ENCODE measurements around the gene PLXNB1. TPM values are rescaled to one million over a fixed set of nuclear protein-coding genes. Genes with fewer than 3 reads are reported as not detected.
A peak's percentile ranks its signal among the peaks of the same experiment; 100 is the strongest.
"Not testable (repeated sequence)": the region's sequence is repeated elsewhere in the genome, so short reads cannot be mapped to it uniquely, and the experiment has no call there.

PLXNB1 gene
- polyA plus RNA-seq, 1 donor: 121 TPM

DNA sequence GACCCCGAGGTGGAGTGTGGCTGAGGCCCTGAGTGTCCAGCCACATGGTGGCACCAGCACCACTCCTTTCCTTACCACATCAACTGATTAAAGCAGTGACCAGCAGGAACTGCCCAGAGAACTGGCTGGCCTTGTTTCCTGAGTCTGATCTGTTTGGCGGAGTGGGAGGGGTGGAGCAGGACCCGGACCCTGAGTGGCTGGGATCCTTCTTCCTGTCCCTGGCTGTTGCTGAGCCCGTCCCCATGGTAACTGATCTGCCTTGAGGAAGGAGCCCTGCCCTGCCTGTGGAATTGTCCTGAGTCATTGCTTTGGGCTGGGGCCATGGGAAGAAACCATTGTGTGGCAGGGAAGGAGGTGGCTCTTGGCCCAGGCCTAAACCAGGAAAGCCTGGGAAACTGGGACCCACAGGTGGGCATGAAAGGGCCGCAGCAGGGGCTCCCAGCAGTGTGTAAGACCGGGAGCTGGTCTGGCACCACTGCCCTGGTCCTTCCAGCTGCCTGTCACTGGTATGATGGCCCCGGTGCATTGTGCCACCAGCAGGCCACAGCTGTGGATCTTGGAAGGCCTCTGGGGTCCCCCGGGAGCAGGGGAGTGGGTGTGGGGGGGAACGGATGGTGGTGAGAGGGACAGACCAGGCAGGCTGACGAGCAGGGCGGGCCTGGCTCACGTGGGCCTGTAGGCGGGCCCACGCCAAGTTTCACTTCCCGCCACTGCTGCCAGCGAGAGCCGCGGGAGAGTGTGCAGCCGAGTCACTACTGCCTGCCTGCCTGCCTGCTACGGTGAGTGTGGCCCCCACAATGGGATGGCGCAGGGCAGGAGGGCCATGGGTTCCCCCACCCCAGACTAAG, 35.9 kb upstream of the PLXNB1 start:
- Histone ChIP-seq H3K27ac (ENCODE audit: low read length) (peak overlapping the region; percentile 99), H3K36me3 (ENCODE audit: control insufficient read depth, insufficient read depth, low read length) (peaks cover 48% of the 10 kb centered on the region), H3K9me3 (ENCODE audit: control insufficient read depth, low read depth, low read length) (no peaks in the 10 kb centered on the region), H3K4me1 (ENCODE audit: control insufficient read depth, insufficient read depth, low read length) (peaks cover 53% of the 10 kb centered on the region), H3K4me3 (ENCODE audit: low read length) (peak overlapping the region; percentile 45), H3K27me3 (ENCODE audit: control insufficient read depth, insufficient read depth, low read length) (no peaks in the 10 kb centered on the region)
- DNase-seq: peak; percentile 98
- no CpG with 5 or more reads among the region's 21 CpGs for WGBS (ENCODE audit: insufficient coverage, low lambda C conversion rate)

DNA sequence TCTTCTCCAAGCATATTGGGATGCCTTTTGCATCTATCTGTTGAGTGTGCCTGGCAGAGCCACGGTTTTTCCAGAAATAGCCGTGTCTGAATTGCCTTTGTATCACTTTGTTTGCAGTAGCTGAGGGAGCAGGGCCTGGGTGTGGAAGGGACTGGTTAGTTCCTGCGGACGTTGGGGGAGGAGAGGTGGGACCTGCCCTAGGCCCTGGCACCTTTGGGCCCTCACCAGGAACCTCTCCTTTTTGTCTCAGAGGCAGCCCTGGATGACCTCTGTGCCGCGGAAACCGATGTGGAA, 35.3 kb upstream of the PLXNB1 start:
- DNase-seq: no peak
- Histone ChIP-seq H3K27me3 (ENCODE audit: control insufficient read depth, insufficient read depth, low read length) (no peaks in the 10 kb centered on the region), H3K27ac (ENCODE audit: low read length) (peak overlapping the region; percentile 99), H3K36me3 (ENCODE audit: control insufficient read depth, insufficient read depth, low read length) (peaks cover 52% of the 10 kb centered on the region), H3K4me1 (ENCODE audit: control insufficient read depth, insufficient read depth, low read length) (peaks cover 48% of the 10 kb centered on the region), H3K4me3 (ENCODE audit: low read length) (no peak overlapping the region), H3K9me3 (ENCODE audit: control insufficient read depth, low read depth, low read length) (no peaks in the 10 kb centered on the region)
- no CpG with 5 or more reads among the region's 7 CpGs for WGBS (ENCODE audit: insufficient coverage, low lambda C conversion rate)

DNA sequence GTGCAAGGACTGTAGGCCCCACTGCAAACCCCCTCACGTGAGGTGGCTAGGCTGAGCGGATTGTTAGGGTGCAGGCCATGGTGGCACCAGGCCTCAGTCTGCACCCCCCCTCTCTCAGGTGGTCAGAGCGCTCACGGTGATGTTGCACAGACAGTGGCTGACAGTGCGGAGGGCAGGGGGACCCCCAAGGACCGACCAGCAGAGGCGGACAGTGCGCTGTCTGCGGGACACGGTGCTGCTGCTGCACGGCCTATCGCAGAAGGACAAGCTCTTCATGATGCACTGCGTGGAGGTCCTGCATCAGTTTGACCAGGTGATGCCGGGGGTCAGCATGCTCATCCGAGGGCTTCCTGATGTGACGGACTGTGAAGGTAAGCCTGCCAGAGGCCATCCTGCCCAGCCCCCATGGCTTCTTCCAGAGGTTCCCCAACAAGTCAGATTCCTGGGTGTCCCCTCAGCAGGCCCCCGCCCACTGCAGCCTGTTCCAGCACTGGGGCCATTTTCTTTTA, 34.9 kb upstream of the PLXNB1 start:
- Histone ChIP-seq H3K36me3 (ENCODE audit: control insufficient read depth, insufficient read depth, low read length) (peaks cover 53% of the 10 kb centered on the region), H3K27me3 (ENCODE audit: control insufficient read depth, insufficient read depth, low read length) (no peaks in the 10 kb centered on the region), H3K4me1 (ENCODE audit: control insufficient read depth, insufficient read depth, low read length) (peaks cover 44% of the 10 kb centered on the region), H3K27ac (ENCODE audit: low read length) (peak overlapping the region; percentile 99), H3K4me3 (ENCODE audit: low read length) (no peak overlapping the region), H3K9me3 (ENCODE audit: control insufficient read depth, low read depth, low read length) (no peaks in the 10 kb centered on the region)
- DNase-seq: no peak
- no CpG with 5 or more reads among the region's 17 CpGs for WGBS (ENCODE audit: insufficient coverage, low lambda C conversion rate)

DNA sequence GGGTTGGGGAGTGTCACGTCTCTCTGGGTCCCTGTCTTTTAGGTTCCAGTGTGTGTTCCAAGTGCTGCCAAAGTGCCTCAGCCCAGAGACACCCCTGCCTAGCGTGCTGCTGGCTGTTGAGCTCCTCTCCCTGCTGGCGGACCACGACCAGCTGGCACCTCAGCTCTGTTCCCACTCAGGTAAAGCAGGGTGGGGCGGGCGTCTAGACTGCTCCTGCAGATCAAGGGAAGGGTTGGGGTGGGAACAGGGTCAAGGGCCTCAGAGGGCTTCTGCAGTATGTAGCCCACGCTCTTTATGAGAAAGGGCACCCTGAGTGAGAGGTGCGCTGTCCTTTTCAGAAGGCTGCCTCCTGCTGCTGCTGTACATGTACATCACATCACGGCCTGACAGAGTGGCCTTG, 33.8 kb upstream of the PLXNB1 start:
- no peak for DNase-seq
- Histone ChIP-seq H3K27me3 (ENCODE audit: control insufficient read depth, insufficient read depth, low read length) (no peaks in the 10 kb centered on the region), H3K36me3 (ENCODE audit: control insufficient read depth, insufficient read depth, low read length) (peaks cover 54% of the 10 kb centered on the region), H3K4me3 (ENCODE audit: low read length) (no peak overlapping the region), H3K9me3 (ENCODE audit: control insufficient read depth, low read depth, low read length) (no peaks in the 10 kb centered on the region), H3K4me1 (ENCODE audit: control insufficient read depth, insufficient read depth, low read length) (peaks cover 36% of the 10 kb centered on the region), H3K27ac (ENCODE audit: low read length) (no peak overlapping the region)
- WGBS (ENCODE audit: insufficient coverage, low lambda C conversion rate): no CpG with 5 or more reads among the region's 9 CpGs

DNA sequence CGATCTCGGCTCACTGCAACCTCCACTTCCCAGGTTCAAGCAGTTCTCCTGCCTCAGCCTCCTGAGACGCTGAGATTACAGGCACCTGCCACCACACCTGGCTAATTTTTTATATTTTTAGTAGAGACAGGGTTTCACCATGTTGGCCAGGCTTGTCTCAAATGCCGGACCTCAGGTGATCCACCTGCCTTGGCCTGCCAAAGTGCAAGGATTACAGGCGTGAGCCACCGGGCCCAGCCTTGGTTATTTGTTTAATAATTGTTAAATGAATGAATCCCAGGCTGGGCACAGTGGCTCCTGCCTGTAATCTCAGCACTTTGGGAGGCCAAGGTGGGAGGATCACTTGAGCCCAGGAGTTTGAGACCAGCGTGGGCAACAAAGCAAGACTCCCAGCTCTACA, 31.9 kb upstream of the PLXNB1 start:
- not testable (repeated sequence) for H3K27ac ChIP-seq (ENCODE audit: low read length); H3K4me3 ChIP-seq (ENCODE audit: low read length); DNase-seq; H3K27me3 ChIP-seq (ENCODE audit: control insufficient read depth, insufficient read depth, low read length); H3K9me3 ChIP-seq (ENCODE audit: control insufficient read depth, low read depth, low read length)
- 90% methylated on average over 2 of the region's 7 CpGs for WGBS (ENCODE audit: insufficient coverage, low lambda C conversion rate)
- Histone ChIP-seq H3K4me1 (ENCODE audit: control insufficient read depth, insufficient read depth, low read length) (peaks cover 19% of the 10 kb centered on the region), H3K36me3 (ENCODE audit: control insufficient read depth, insufficient read depth, low read length) (peaks cover 48% of the 10 kb centered on the region)

DNA sequence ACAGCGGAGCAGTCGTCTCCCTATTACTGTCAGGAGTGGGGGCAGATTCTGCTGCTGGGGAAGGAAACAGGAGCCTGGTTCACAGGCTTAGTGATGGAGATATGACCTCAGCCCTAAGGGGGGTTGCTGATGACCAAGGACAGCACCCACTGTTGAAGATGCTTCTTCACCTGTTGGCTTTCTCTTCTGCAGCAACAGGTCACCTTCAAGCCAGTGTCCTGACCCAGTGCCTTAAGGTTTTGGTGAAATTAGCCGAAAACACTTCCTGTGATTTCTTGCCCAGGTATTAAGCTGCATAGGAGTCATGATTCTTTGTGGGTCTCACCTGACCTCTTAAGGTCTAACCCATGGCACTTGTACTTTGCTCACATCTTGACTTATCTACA, 30.6 kb upstream of the PLXNB1 start:
- DNase-seq: no peak
- H3K4me1 ChIP-seq (ENCODE audit: control insufficient read depth, insufficient read depth, low read length): peaks cover 7% of the 10 kb centered on the region
- H3K36me3 ChIP-seq (ENCODE audit: control insufficient read depth, insufficient read depth, low read length): peaks cover 47% of the 10 kb centered on the region
- H3K27ac ChIP-seq (ENCODE audit: low read length): no peak overlapping the region
- no peaks in the 10 kb centered on the region for H3K27me3 ChIP-seq (ENCODE audit: control insufficient read depth, insufficient read depth, low read length)
- no CpG with 5 or more reads among the region's 3 CpGs for WGBS (ENCODE audit: insufficient coverage, low lambda C conversion rate)
- H3K4me3 ChIP-seq (ENCODE audit: low read length): no peak overlapping the region
- H3K9me3 ChIP-seq (ENCODE audit: control insufficient read depth, low read depth, low read length): no peaks in the 10 kb centered on the region

DNA sequence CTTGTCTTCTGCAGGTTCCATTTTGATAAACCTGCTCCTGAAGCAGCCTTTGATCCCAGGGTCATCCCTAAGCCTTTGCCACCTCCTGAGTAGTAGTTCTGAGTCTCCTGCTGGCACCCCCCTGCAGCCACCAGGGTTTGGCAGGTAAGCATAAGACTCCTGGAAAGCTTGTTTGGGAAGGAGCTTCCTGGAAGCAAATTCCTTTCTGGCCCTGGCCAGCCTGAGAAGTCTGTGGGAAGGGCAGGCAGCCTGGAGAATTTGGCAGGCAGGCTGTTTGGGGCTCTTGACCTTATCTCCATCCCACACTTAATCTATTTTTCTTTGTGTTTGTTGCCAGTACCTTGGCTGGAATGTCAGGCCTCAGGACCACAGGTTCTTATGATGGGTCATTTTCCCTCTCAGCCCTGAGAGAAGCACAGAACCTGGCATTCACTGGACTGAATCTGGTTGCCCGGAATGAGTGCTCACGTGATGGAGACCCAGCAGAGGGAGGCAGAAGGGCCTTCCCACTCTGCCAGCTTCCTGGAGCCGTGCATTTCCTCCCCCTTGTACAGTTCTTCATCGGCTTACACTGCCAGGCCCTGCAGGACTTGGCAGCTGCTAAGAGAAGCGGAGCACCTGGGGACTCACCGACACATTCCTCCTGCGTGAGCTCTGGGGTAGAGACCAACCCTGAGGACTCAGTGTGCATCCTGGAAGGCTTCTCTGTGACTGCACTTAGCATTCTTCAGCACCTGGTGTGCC, 30.1 kb upstream of the PLXNB1 start:
- H3K27me3 ChIP-seq (ENCODE audit: control insufficient read depth, insufficient read depth, low read length): no peaks in the 10 kb centered on the region
- H3K36me3 ChIP-seq (ENCODE audit: control insufficient read depth, insufficient read depth, low read length): peaks cover 51% of the 10 kb centered on the region
- no peak for DNase-seq
- H3K9me3 ChIP-seq (ENCODE audit: control insufficient read depth, low read depth, low read length): no peaks in the 10 kb centered on the region
- no CpG with 5 or more reads among the region's 7 CpGs for WGBS (ENCODE audit: insufficient coverage, low lambda C conversion rate)
- H3K4me3 ChIP-seq (ENCODE audit: low read length): no peak overlapping the region
- H3K27ac ChIP-seq (ENCODE audit: low read length): no peak overlapping the region
- H3K4me1 ChIP-seq (ENCODE audit: control insufficient read depth, insufficient read depth, low read length): peaks cover 1% of the 10 kb centered on the region

DNA sequence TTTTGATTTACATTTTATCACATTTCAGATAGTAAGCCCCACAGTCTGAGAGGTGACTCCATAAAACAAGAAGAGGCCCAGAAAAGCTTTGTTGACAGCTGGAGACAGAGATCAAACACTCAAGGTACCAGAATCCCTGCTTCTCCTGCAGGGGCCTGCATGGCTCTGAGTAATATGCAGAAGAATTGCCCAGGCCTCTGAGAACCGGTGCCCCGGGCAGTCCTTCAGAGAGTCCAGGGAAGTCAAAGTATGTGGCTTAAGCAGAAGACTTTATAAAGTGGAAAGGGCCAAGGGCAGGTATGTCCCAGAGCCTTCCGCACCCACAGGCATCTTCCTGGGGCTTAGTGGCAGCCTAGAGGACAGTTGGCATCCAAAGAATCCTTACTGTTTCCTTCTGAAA, 29.4 kb upstream of the PLXNB1 start:
- DNase-seq: no peak

DNA sequence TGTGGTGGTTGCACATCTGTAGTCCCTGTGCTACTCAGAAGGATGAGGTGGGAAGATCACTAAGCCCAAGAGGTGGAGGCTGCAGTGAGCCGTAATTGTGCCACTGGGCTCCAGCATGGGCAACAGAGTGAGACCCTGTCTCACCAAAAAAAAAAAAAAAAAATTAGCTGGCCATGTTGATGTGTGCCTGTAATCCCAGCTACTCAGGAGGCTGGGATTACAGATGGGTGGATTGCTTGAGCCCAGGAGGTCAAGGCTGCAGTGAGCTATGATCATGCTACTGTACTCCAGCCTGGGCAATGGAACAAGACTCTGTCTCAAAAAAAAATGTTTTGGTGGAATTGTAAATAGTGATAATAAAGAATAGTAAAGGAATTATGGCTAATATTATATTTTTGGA, 26.6 kb upstream of the PLXNB1 start:
- DNase-seq: no peak
- Histone ChIP-seq H3K4me1 (ENCODE audit: control insufficient read depth, insufficient read depth, low read length) (no peaks in the 10 kb centered on the region), H3K27ac (ENCODE audit: low read length) (no peak overlapping the region), H3K9me3 (ENCODE audit: control insufficient read depth, low read depth, low read length) (no peaks in the 10 kb centered on the region), H3K27me3 (ENCODE audit: control insufficient read depth, insufficient read depth, low read length) (no peaks in the 10 kb centered on the region), H3K4me3 (ENCODE audit: low read length) (no peak overlapping the region), H3K36me3 (ENCODE audit: control insufficient read depth, insufficient read depth, low read length) (peaks cover 64% of the 10 kb centered on the region)
- no CpG with 5 or more reads among the region's 1 CpG for WGBS (ENCODE audit: insufficient coverage, low lambda C conversion rate)

More for the DNA sequence above, 29.4 kb upstream of the PLXNB1 start:
- Histone ChIP-seq H3K9me3 (ENCODE audit: control insufficient read depth, low read depth, low read length) (no peaks in the 10 kb centered on the region), H3K4me3 (ENCODE audit: low read length) (no peak overlapping the region), H3K27me3 (ENCODE audit: control insufficient read depth, insufficient read depth, low read length) (no peaks in the 10 kb centered on the region), H3K36me3 (ENCODE audit: control insufficient read depth, insufficient read depth, low read length) (peaks cover 52% of the 10 kb centered on the region), H3K4me1 (ENCODE audit: control insufficient read depth, insufficient read depth, low read length) (no peaks in the 10 kb centered on the region), H3K27ac (ENCODE audit: low read length) (no peak overlapping the region)
- no CpG with 5 or more reads among the region's 3 CpGs for WGBS (ENCODE audit: insufficient coverage, low lambda C conversion rate)

DNA sequence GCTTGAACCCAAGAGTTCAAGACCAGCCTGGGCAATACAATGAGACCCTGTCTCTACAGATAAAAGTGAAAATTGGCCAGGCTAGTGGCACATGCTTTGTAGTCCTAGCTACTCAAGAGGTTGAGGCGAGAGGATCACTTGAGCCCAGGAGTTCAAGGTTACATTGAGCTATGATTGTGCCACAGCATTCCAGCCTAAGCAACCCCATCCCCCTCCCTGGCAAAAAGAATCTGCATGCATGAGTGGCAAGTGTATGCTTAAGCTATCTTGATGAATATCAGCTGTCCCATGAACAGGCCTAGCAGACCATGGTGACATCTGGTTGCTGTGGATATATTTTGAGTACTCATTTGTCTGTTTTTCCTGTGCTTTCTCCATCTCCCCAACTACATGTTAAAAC, 21.4 kb upstream of the PLXNB1 start:
- H3K27me3 ChIP-seq (ENCODE audit: control insufficient read depth, insufficient read depth, low read length): no peaks in the 10 kb centered on the region
- no CpG with 5 or more reads among the region's 1 CpG for WGBS (ENCODE audit: insufficient coverage, low lambda C conversion rate)

More for the DNA sequence above, 21.4 kb upstream of the PLXNB1 start:
- Histone ChIP-seq H3K4me1 (ENCODE audit: control insufficient read depth, insufficient read depth, low read length) (peaks cover 6% of the 10 kb centered on the region), H3K27ac (ENCODE audit: low read length) (no peak overlapping the region), H3K4me3 (ENCODE audit: low read length) (no peak overlapping the region), H3K36me3 (ENCODE audit: control insufficient read depth, insufficient read depth, low read length) (peaks cover 30% of the 10 kb centered on the region), H3K9me3 (ENCODE audit: control insufficient read depth, low read depth, low read length) (no peaks in the 10 kb centered on the region)
- no peak for DNase-seq

Measured in large intestine (tissue), 3 donors.